ENCODE results near the gene PARP12. TPM values are rescaled to one million over a fixed set of nuclear protein-coding genes. Genes with fewer than 3 reads are reported as not detected.
A peak's percentile ranks its signal among the peaks of the same experiment; 100 is the strongest.

PARP12 gene
- total and polyA plus RNA-seq, 9 of the 15 experiments (the other 6 are each of a cell fraction or from before 2014, with no cell fraction given), result 4.6 to 40.4 (median 23.5) TPM

DNA sequence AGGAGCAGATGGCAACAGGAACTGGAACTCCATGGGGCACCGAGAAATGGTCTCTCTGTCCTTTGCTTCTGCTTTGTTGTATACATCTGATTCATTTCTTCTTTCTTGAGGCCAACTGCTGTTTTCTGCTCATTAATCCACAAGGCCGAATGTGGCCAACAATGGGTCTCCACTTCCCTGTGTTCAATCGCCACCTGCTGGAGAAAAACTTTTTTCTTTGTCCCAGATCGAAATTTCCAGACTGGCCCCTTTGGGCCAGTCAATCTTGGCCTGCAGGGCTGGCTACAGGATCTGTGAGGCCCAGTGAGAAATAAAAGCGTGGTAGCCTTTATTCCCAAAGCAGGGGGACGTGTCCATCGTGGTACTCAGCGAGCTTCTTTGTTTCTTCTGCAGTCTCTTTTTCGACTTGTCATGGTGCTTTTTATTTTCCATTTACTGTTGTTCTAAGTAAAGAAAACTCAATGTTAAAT is 58.8 kb downstream of the PARP12 start (continued):
- TF ChIP-seq, protein P1, sequence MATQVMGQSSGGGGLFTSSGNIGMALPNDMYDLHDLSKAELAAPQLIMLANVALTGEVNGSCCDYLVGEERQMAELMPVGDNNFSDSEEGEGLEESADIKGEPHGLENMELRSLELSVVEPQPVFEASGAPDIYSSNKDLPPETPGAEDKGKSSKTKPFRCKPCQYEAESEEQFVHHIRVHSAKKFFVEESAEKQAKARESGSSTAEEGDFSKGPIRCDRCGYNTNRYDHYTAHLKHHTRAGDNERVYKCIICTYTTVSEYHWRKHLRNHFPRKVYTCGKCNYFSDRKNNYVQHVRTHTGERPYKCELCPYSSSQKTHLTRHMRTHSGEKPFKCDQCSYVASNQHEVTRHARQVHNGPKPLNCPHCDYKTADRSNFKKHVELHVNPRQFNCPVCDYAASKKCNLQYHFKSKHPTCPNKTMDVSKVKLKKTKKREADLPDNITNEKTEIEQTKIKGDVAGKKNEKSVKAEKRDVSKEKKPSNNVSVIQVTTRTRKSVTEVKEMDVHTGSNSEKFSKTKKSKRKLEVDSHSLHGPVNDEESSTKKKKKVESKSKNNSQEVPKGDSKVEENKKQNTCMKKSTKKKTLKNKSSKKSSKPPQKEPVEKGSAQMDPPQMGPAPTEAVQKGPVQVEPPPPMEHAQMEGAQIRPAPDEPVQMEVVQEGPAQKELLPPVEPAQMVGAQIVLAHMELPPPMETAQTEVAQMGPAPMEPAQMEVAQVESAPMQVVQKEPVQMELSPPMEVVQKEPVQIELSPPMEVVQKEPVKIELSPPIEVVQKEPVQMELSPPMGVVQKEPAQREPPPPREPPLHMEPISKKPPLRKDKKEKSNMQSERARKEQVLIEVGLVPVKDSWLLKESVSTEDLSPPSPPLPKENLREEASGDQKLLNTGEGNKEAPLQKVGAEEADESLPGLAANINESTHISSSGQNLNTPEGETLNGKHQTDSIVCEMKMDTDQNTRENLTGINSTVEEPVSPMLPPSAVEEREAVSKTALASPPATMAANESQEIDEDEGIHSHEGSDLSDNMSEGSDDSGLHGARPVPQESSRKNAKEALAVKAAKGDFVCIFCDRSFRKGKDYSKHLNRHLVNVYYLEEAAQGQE (IDR thresholded peaks at IDR 0.05; ENCODE audit: borderline replicate concordance), result peak; percentile 80; the same call in 1 of the 2 replicates
- TF ChIP-seq, protein P1 (CRISPR knock-in tag; IDR thresholded peaks at IDR 0.05; ENCODE audit: low read depth), result no peak
- TF ChIP-seq, protein P2, sequence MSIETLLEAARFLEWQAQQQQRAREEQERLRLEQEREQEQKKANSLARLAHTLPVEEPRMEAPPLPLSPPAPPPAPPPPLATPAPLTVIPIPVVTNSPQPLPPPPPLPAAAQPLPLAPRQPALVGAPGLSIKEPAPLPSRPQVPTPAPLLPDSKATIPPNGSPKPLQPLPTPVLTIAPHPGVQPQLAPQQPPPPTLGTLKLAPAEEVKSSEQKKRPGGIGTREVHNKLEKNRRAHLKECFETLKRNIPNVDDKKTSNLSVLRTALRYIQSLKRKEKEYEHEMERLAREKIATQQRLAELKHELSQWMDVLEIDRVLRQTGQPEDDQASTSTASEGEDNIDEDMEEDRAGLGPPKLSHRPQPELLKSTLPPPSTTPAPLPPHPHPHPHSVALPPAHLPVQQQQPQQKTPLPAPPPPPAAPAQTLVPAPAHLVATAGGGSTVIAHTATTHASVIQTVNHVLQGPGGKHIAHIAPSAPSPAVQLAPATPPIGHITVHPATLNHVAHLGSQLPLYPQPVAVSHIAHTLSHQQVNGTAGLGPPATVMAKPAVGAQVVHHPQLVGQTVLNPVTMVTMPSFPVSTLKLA (conservative IDR thresholded peaks at IDR 0.05), result no peak
- TF ChIP-seq RBM15 (IDR thresholded peaks at IDR 0.05; ENCODE audit: insufficient read depth, low read length), result no peak
- no peak for TF ChIP-seq SMARCA5 (IDR thresholded peaks at IDR 0.05)
- TF ChIP-seq CTBP1 (IDR thresholded peaks at IDR 0.05; ENCODE audit: borderline replicate concordance), result no peak
- TF ChIP-seq CBX2 (IDR thresholded peaks at IDR 0.05; ENCODE audit: insufficient read depth, low read length, poor library complexity, severe bottlenecking), result no peak
- TF ChIP-seq DACH1 (IDR thresholded peaks at IDR 0.05; ENCODE audit: partially characterized antibody), result no peak
- TF ChIP-seq GABPA (tag; conservative IDR thresholded peaks at IDR 0.05; ENCODE audit: low read depth), result no peak
- TF ChIP-seq ZNF408 (CRISPR knock-in tag; IDR thresholded peaks at IDR 0.05; ENCODE audit: low read depth), result no peak

Measured in K562 (cell line).